GM06990 (cell line): ENCODE results near the gene RTN4RL2.

ENCODE experiments used
- DNase-seq: peaks from one replicate; pipeline ENCODE4 v3.0.0-alpha.2; 2011; ENCODE audit not compliant: insufficient read length; ENCODE audit errors: extremely low read depth
- H3K27me3 ChIP-seq: replicated peaks from 2 replicates; pipeline ENCODE4 v1.6.0; 2011; ENCODE audit warnings: low read length; ENCODE audit not compliant: control insufficient read depth, insufficient read depth
- H3K36me3 ChIP-seq: 2 replicates; pipeline ENCODE4 v1.5.1; 2011; ENCODE audit warnings: low read length; ENCODE audit not compliant: control insufficient read depth, insufficient read depth
- H3K4me3 ChIP-seq: replicated peaks from 2 replicates; pipeline ENCODE4 v1.5.1; 2011; ENCODE audit warnings: low read depth, mild to moderate bottlenecking, control low read depth, low read length
- TF ChIP-seq, protein P1 (sequence below): IDR thresholded peaks from 2 replicates; pipeline ENCODE4 v1.5.1; 2011; ENCODE audit warnings: low read length, control low read depth, mild to moderate bottlenecking, inconsistent platforms; ENCODE audit not compliant: insufficient read depth, poor library complexity, severe bottlenecking

Gene RTN4RL2

DNA sequence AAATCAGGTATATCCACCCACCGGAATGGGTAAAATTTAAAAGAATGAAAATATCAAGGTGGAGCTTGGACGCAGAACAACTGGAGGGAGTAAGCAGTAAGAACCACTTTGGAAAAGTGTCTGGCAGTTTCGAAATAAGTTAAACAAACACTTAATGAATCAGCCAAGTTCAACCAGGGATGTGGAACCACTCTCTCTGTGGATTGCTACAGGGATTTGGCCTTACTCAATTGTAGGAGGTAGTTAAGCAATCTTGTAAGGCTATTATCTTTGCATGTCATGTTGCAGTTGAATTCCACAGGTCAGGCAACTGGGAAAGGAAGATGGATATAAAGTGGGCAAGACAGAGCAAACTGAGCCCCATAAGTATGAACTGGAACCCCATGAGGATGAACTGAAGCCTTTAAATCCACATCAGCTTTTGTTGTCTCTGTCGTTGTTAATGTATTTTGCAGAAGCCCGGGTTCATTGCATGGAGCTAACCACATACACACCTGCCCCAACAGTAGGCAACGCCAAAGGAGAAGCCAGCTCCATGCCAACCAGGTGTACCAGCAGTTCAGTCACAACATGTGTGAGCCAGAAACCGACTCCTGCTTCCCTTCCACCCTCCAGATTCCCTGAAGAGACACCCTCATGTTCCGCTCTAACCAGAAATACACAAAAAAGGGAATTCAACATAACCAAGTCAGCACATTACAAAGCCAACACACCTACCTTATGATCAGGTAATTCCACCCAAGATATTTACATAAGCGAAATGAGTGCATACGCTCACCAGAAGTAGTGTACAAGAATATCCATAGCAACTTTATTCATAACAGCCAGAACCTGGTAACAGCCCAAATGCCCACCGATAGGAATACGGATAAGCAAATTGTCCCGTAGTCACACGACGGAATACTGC, 25.4 kb upstream of the RTN4RL2 start:
- Histone ChIP-seq H3K27me3 (no peaks in the 10 kb centered on the region), H3K36me3 (no peaks in the 10 kb centered on the region), H3K4me3 (no peak overlapping the region)
- no peak for DNase-seq
- TF ChIP-seq, protein P1, sequence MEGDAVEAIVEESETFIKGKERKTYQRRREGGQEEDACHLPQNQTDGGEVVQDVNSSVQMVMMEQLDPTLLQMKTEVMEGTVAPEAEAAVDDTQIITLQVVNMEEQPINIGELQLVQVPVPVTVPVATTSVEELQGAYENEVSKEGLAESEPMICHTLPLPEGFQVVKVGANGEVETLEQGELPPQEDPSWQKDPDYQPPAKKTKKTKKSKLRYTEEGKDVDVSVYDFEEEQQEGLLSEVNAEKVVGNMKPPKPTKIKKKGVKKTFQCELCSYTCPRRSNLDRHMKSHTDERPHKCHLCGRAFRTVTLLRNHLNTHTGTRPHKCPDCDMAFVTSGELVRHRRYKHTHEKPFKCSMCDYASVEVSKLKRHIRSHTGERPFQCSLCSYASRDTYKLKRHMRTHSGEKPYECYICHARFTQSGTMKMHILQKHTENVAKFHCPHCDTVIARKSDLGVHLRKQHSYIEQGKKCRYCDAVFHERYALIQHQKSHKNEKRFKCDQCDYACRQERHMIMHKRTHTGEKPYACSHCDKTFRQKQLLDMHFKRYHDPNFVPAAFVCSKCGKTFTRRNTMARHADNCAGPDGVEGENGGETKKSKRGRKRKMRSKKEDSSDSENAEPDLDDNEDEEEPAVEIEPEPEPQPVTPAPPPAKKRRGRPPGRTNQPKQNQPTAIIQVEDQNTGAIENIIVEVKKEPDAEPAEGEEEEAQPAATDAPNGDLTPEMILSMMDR: no peak

- H3K4me3 ChIP-seq: no peak overlapping the region
- no peaks in the 10 kb centered on the region for H3K27me3 ChIP-seq
- TF ChIP-seq, protein P1: no peak
- H3K36me3 ChIP-seq: no peaks in the 10 kb centered on the region
- DNase-seq: no peak
Measured at GRCh38 chr11:57436031-57436430, 24.3 kb upstream of the RTN4RL2 start.

DNA sequence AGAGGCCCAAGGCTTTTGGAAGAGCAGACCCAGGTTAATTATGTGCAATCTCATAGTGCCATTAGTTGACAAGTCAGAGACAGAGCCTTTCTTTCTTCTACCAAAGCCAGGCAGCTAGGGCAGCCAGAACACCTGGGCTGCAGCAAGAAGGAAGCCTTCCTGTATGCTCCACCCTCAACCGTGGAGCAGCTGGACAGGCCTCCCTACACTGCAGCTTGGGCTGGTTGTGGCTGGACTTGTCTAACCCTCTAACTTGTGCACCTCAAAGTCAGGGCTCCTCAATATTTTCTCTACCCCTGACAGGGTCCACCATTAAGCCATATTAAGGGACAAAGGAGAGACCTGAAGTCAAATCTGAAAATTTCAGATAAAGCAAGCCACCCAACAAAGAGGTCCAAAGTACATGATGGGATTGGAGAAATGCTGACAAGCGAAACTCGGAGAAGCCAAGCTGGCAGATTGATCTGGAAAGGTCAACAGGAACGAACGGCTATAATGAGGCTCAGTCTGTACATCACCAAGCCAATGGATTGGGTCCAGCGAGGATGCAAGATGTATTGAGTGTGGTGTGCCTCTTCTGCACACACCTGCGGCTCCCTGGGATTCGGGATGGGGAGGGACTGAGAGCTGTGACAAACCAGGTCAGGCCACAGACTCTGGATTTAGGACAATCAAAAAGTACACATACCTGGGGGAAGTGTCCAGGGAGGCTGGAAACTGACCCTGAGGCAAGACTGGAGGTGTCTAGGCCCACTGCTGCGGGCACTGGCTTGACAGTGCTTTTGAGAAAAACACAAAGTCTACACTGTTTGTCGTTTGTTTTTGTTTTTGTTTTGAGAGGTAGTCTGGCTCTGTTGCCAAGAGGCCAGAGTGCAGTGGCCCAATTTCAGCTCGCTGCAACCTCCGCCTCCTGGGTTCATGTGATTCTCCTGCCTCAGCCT, 21.7 kb upstream of the RTN4RL2 start:
- no peaks in the 10 kb centered on the region for H3K27me3 ChIP-seq
- no peaks in the 10 kb centered on the region for H3K36me3 ChIP-seq
- no peak for DNase-seq
- TF ChIP-seq, protein P1: no peak
- H3K4me3 ChIP-seq: no peak overlapping the region

DNA sequence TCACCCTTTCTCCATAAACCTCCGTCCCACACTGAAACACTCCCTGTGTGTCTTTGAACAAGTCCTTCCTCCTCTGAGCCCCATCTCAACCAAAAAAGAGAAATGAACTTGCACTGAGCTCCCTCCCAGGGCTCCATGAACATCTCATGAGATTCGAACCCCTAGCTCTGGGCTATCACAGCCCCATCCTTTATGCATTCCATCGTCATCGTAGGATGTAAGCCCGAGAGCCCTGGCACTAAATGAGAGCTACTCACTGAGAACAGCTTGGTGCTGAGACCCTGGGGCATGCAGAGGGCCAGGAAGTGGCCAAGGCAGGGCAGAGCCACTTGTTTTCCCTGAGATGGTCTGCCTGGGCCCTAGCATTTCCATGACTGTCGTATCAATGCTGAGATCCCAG, 20.5 kb upstream of the RTN4RL2 start:
- no peak for DNase-seq
- Histone ChIP-seq H3K27me3 (no peaks in the 10 kb centered on the region), H3K4me3 (no peak overlapping the region), H3K36me3 (no peaks in the 10 kb centered on the region)
- TF ChIP-seq, protein P1: no peak

GRCh38 chr11:57440744-57441414, 19.4 kb upstream of the RTN4RL2 start:
- TF ChIP-seq, protein P1: no peak
- DNase-seq: no peak
- Histone ChIP-seq H3K36me3 (no peaks in the 10 kb centered on the region), H3K4me3 (no peak overlapping the region), H3K27me3 (no peaks in the 10 kb centered on the region)
